GM10248 (cell line): ENCODE results near the gene FXYD1.

Experiments
- CTCF ChIA-PET: fragments of 300-600 bp; sonication (Branson Sonifier 250); formaldehyde crosslinking; extraction: SDS; loops from one replicate; lab custom pipeline; 2021; ENCODE audit warnings: antibody characterized with exemption; lab: Yijun Ruan, JAX
- POLR2A ChIA-PET: fragments of 350-650 bp; sonication (Branson Sonifier 250); formaldehyde crosslinking; extraction: SDS; loops from one replicate; lab custom pipeline; 2020; ENCODE audit warnings: antibody characterized with exemption; lab: Yijun Ruan, JAX
- DNase-seq: peaks from one replicate; pipeline ENCODE4 v3.0.0; 2012; ENCODE audit errors: extremely low spot score
- CTCF ChIP-seq: IDR thresholded peaks from 2 replicates; pipeline ENCODE4 v1.5.1; 2012; ENCODE audit warnings: mild to moderate bottlenecking, low read depth; ENCODE audit errors: extremely low read depth, missing control alignments, control extremely low read depth

FXYD1 gene

GRCh38 chr19:35133826-35134225, 4.8 kb upstream of the FXYD1 start:
- no peak for DNase-seq
- POLR2A ChIA-PET = no interaction called here
- CTCF ChIA-PET = interaction anchor here (2.7 to 5.5 kb wide), 6 partner anchors 9 to 67 kb away, joined by 8 to 65 read pairs (median 32); partner anchors contain the start of gene FXYD3
- no peak for TF ChIP-seq CTCF

- ChIA-PET POLR2A (no interaction called here), CTCF (interaction anchor here (0.8 to 5.5 kb wide), 22 partner anchors 10 to 97 kb away, joined by 3 to 65 read pairs (median 7); partner anchors contain the start of gene FXYD3)
- no peak for TF ChIP-seq CTCF
- DNase-seq = no peak
Measured at GRCh38 chr19:35134601-35135242, 3.9 kb upstream of the FXYD1 start, which contains the start of gene LGI4. Gene LGI4, minus strand, starts transcription at chr19:35135059. Its CDS starts 379 bp downstream, at chr19:35134680.

GRCh38 chr19:35135389-35135909, 3.2 kb upstream of the FXYD1 start:
- DNase-seq = peak; percentile 89
- TF ChIP-seq CTCF = peak; percentile 82
- CTCF ChIA-PET = interaction anchor here (0.7 to 5.5 kb wide), 38 partner anchors 11 to 496 kb away, joined by 3 to 65 read pairs (median 4); partner anchors contain the start of genes FXYD3 and ZNF30
- POLR2A ChIA-PET = no interaction called here

- TF ChIP-seq CTCF = no peak
- CTCF ChIA-PET = interaction anchor here (0.7 to 5.5 kb wide), 36 partner anchors 11 to 497 kb away, joined by 3 to 65 read pairs (median 4); partner anchors contain the start of genes FXYD3 and ZNF30
- no peak for DNase-seq
- POLR2A ChIA-PET = no interaction called here
Measured at GRCh38 chr19:35136231-35136630, 2.4 kb upstream of the FXYD1 start.

GRCh38 chr19:35136977-35137702, 1.5 kb upstream of the FXYD1 start:
- DNase-seq = no peak
- ChIA-PET CTCF (interaction anchor here (0.8 to 5.5 kb wide), 19 partner anchors 10 to 115 kb away, joined by 3 to 65 read pairs (median 5); partner anchors contain the start of gene FXYD3), POLR2A (interaction anchor here (0.6 kb wide), 1 partner anchor 113 kb away, joined by 3 read pairs; no protein-coding TSS in a partner anchor)
- no peak for TF ChIP-seq CTCF
